UCSD-AML1 (cell line): ENCODE data around the gene OR4N2.
"Not testable (repeated sequence)": the region's sequence is repeated elsewhere in the genome, so short reads cannot be mapped to it uniquely, and the experiment has no call there.

Source experiments
- DNase-seq: peaks from one replicate; lab custom pipeline; 2025; ENCODE audit not compliant: unreplicated experiment; lab: John Stamatoyannopoulos, UW

The OR4N2 gene, protein sequence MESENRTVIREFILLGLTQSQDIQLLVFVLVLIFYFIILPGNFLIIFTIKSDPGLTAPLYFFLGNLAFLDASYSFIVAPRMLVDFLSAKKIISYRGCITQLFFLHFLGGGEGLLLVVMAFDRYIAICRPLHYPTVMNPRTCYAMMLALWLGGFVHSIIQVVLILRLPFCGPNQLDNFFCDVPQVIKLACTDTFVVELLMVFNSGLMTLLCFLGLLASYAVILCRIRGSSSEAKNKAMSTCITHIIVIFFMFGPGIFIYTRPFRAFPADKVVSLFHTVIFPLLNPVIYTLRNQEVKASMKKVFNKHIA

DNA sequence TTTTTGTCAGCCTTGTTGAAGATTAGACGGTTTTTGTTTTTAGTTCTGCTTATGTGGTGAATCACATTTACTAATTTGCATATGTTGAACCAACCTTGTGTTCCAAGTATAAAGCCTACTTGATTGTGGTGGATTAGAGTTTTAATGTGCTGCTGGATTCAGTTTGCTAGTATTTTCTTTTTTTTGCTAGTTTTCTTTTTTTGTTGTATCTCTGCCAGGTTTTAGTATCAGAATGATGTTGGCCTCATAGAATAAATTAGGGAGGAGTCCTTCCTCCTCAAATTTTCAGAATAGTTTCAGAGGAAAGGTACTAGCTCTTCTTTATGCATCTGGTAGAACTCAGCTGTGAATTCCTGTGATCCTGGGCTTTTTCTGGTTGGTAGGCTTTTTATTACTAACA, at the start of gene OR4N2:
Gene OR4N2, plus strand, starts transcription at position 301 of the 400 bp plus-strand sequence. CDS start 23,679 bp downstream, outside the sequence.
- not testable (repeated sequence) for DNase-seq

DNA sequence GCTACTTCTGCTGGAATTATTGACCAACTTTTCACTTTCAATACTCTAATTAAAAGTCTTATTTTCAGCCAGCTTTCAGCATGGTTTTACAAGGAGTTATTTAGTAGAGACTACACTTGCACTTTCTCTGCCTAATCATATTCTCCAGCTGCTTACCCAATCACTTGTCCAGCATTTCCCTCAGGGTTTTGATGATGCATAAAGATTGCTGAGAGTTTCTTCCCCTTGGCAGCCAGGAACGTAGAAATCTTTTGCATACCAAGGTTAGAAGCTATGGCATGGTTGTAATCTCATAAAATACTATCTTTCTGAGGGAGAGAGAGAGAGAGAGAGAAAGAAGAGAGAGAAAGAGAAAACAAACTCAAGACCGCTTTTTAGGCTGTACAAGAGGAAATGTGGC, 49.4 kb upstream of the OR4N2 start:
- DNase-seq: no peak

DNA sequence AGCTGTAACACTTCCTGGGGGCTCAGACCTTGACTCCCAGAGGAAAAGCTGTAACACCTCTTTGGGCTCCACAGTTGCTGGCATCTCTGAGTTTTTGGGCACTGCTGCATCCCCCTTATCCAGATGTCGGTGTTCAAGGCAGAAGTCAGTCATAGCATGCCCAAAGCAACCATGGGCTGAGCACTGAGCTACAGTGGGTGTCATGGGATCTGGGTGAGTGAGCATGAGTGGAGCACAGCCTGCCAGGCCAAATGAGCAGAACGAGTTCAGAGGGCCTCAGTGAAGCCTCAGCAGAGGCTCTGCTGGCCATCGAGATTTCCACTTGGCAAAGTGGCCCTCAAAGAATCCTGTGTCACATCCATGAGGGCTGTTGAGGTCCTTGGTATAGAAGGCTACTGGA, 32.1 kb upstream of the OR4N2 start:
- DNase-seq: not testable (repeated sequence)

DNA sequence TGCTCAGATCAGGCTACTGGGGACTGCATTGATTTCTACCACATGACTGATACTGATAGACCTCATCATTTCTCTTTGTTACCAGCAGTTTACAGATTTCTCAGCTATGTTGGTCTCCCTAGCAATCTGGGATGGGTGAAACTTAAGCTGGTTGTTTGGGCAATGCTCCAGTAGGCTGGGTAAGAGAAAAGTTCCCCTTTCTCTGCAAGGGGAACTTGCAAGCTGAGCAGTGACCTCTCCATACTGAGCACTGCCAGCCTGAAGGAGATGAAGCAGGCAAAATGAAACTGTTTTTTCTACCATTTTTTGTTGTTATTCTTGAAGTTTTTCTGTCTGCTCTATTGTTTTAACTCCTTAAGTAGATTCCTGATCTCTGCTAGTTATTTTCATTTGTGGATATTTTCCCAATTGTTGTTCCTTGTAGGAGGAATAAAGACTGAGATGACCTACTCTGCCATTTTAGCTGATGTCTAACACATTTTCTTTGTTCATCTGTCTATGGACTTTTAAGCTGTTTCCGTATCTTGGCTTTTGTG, 31.6 kb upstream of the OR4N2 start:
- DNase-seq: no peak

DNA sequence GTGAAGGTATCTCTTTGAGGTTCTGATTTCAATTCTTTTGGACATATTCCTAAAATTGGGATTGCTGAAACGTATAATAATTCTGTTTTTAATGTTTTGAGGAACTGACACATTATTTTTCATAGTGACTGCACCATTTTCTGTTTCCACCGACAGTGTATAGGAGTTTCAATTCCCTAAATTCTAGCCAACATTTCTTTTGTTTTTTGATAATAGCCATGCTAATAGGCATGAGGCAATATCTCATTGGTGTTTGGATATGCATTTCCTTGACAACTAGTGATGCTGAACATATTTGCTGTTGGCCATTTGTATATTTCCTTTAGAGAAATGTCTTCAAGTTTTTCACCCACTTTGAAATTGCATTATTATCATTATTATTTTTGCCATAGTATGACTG, 31.1 kb upstream of the OR4N2 start:
- not testable (repeated sequence) for DNase-seq

DNA sequence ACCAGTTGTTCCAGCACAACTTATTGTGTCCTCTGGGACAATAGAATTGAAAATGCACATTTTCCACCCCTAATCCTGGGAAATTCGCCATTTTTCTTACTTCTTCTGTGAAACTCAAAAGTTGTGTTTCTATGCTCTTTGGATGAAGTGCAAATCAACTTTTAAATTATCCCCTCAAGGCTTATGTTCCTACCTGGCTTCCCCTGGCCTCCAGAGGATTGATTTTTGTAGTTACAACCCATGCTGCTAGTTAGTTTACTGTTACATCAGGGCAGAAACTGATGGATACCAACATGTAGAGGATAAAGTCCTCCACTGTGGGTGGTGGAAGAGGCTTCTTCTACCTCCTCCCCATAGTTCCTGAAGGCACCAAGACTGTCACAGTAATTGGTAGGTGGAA, 30.4 kb upstream of the OR4N2 start, which contains the start of gene OR4M1:
Gene OR4M1, plus strand, starts transcription at position 301 of the 400 bp plus-strand sequence. CDS start 6,819 bp downstream, outside the sequence.
- DNase-seq: not testable (repeated sequence)

DNA sequence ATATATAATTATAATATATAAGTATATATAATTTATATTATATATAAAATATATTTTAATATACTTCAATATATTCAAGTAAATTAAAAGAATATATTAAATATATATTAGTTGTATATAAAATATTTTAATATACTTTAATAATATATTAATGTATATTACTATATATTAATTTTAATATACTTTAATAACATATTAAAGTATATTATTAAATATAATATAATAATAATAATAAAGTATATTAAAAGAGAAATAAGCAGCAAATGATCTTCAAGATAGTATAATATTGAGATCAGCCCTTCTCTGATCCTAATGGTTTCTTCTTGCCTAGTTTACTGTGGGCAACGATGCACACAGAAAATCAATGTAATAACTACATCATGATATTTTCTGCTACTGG, 28.0 kb upstream of the OR4N2 start:
- no peak for DNase-seq

DNA sequence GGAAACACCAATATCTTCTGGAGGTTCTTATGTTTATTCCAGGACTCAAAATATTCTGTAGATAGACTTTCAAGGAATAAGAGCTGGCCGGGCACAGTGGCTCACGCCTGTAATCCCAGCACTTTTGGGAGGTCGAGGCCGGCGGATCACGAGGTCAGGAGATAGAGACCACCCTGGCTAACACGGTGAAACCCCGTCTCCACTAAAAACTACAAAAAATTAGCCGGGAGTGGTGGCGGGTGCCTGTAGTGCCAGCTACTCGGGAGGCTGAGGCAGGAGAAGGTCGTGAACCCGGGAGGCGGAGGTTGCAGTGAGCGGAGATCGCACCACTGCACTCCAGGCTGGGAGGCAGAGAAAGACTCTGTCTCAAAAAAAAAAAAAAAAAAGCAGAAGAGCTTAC, 17.7 kb upstream of the OR4N2 start:
- not testable (repeated sequence) for DNase-seq

DNA sequence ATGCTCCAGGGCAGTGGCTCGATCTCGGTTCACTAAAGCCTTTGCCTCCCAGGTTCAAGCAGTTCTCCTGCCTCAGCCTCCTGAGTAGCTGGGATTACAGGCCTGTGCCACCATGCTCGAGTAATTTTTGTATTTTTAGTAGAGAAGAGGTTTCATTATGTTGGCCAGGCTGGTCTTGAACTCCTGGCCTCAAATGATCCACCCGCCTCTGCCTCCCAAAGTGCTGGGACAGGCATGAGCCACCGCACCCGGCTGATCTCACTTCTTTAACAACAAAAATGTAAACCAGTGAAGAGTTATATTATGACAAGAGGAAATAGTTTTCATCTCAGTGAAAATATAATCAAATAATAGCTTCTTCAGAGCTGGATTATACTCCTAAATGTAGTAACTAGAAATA, 16.3 kb upstream of the OR4N2 start:
- not testable (repeated sequence) for DNase-seq

DNA sequence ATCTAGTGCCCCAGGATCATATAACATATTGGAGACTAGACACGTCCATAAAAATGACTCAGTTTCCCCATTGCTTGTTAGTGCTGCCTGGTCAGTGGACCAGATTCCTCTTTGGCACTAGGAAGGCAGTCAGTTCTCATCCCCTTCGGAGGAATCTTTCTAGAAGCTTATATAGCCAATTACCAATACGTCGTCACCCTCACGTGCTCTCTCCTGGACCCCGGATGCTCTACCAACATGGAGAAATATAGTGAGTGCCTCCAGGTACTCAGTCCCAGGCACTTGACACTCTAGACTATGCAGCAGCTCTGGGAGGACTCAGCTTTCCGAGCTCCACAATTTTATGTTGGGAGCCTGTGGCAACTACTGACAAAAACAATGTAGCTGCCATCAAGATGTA, 15.4 kb upstream of the OR4N2 start:
- DNase-seq: not testable (repeated sequence)

DNA sequence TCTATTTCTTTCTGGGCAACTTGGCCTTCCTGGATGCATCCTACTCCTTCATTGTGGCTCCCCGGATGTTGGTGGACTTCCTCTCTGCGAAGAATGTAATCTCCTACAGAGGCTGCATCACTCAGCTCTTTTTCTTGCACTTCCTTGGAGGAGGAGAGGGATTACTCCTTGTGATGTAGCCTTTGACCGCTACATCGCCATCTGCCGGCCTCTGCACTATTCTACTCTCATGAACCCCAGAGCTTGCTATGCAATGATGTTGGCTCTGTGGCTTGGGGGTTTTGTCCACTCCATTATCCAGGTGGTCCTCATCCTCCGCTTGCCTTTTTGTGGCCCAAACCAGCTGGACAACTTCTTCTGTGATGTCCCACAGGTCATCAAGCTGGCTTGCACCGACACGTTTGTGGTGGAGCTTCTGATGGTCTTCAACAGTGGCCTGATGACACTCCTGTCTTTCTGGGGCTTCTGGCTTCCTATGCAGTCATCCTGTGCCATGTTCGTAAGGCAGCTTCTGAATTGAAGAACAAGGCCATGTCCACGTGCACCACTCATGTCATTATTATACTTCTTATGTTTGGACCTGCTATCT, 7.0 kb upstream of the OR4N2 start:
- DNase-seq: peak; percentile 16

DNA sequence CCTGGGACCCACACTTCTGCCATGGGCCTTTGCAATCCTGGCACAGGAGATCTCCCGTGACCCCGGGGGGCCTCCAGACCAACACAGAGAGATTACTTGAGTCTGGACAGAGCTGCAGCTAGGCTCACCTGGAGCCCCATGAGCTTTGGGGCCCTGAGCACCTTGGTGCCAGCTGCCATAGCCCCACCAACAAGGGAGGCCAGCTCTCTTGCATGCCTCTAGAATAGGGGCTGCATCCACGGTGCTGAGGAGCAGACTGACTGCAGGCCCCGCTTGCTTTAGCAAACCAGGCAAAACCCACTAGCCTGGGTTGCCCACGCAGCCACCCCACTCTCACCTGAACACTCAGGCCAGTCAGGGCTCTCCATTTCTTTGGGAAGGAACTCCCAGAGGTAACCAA, 3.7 kb upstream of the OR4N2 start:
- no peak for DNase-seq

DNA sequence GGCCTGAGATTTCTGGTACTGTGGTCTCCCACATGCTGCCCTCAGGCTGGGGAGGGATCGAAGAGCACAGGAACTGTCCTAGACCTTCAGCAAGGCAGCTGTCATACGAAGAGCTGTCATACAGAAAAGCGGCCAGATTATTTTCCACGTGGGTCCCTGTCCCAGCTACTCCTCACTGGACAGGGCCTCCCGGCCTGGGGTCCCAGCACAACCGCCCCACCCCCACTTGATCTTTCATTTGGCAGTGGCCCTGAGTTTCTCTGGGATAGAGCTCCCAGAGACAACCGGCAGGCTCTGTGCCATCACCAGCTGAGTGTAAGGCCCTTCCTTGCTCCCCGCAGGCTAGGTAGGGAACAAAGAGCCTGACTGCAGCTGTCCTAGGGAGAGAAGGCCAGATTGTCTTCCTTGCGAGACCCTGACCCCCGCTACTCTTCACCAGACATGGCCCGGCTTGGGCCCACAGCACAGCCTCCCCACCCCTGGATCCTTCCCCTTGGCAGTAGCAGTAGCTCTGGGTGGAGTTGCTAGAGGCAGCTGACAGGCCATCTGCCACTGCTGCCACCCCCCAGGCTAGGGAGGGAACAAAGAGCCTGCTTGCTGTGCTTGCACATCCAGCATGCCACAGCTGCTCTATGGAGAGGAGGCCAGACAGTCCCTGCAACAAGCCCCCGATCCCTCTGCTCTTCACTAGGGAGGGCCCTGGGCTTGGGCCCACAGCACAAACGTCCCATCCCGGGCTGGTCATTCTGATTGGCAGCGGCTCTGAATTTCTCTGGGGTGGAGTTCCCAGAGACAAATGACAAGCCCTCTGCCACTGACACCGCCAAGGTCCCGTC, 3.1 kb upstream of the OR4N2 start:
- peak; percentile 12 for DNase-seq

DNA sequence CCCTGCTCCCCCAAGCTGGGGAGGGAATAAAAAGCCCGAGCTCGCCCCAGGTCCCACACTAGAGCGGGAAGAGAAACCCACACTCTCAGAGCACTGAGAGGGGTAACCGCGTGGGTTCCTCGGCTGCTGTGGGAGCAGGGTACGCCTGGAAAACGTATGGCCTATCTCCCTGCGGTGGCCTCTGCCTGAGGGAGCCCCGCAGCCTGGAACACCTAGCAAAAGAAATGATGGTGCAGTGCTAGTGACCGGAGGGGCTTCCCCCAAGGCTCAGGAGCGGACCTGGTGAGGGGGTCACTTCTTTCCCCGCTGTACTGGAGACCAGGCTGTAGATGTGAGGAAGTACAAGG, 2.5 kb upstream of the OR4N2 start:
- DNase-seq: peak; percentile 12

DNA sequence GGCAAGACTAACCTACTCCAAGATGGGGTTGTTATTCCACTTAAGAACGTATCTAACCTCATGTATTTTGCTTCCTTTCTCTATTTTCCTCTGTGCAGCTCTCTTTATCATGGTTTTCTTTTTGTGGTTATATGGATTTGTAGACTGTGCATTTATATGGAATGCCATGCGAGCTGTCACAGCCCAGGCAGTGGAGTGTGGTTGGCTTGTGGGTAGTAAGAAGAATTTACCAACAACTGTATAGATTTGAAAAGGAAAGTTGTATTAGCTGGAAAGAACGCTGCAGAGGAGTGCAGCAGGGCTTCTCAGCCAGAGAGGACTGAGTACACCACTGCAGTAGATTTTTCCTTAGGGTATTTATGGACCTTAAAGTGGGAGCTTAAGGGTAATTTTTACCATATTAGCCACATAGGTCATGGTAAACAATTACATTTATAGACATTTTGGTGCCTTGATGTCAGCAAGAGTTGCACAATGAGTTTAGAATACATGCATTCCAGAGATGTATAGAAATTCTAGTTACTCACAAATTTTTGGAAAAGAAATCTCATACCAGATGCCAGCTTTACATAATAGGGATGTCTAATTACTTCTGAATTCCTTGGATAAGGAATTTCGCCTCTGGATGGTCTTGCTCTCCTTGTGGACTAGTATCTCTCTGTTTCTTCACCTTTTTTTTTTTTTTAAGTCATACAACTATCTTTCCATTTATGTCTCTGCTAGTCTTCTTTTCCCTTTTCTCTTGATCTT, 9.8 kb downstream of the OR4N2 start:
- DNase-seq: not testable (repeated sequence)

DNA sequence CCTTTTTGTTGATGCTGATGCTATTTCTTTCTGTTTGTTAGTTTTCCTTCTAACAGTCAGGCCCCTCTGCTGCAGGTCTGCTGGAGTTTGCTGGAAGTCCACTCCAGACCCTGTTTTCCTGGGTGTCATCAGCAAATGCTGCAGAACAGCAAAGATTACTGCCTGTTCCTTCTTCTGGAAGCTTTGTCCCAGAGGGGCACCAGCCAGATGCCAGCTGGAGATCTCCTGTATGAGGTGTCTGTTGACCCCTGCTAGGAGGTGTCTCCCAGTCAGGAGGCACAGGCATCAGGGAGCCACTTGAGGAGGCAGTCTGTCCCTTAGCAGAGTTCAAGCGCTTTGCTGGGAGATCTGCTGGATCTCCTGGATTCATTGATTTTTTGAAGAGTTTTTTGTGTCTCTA, 16.3 kb downstream of the OR4N2 start:
- DNase-seq: not testable (repeated sequence)

DNA sequence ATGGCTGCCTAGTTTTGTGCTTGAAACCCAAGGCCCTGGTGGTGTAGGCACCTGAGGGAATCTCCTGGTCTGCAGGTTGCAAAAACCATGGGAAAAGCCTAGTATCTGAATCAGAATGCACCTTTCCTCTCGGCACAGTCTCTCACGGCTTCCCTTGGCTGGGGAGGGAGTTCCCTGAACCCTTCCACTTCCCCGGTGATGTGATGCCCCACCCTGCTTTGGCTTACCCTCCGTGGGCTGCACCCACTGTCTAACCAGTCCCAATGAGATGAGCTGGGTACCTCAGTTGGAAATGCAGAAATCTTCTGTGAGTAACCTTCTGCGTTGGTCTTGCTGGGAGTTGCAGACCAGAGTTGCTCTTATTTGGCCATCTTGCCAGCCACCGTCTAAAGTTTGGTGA, 17.4 kb downstream of the OR4N2 start:
- not testable (repeated sequence) for DNase-seq

DNA sequence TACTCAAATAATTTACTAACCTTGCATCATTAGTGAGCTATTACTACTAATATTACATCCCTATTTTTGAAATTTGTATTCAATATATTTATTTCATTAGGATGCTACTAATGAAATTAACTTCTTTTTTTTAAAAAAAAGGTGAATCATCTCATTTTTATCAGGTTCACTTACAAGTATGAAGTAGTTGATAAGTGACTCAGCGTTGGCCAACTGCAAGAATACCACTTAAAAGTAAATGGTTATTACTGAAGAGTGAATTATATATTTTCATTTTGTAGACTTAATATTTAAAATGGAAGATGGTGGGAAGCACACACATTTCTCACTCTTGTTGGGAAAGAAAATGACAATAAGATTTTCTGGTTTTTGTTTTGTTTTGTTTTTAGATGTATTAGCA, 19.6 kb downstream of the OR4N2 start:
- no peak for DNase-seq

DNA sequence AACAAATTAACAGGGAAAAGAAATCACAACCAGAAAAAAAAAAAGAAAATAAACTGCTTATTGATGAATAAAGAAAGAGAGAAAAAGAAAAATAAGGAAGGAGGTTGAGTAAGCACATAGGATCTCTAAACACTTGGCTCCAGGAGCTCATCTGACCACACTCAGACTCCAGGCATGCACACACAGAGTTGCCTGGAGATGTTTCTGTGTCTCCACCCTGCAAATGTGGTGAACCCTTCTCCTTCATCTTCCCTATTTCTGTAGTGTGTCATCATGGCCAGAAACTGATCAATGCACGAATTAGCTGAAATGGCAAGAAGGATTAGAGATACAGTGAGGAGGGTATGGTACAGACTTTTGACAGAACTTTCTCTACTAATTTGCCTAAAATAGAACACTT, 20.2 kb downstream of the OR4N2 start:
- no peak for DNase-seq

DNA sequence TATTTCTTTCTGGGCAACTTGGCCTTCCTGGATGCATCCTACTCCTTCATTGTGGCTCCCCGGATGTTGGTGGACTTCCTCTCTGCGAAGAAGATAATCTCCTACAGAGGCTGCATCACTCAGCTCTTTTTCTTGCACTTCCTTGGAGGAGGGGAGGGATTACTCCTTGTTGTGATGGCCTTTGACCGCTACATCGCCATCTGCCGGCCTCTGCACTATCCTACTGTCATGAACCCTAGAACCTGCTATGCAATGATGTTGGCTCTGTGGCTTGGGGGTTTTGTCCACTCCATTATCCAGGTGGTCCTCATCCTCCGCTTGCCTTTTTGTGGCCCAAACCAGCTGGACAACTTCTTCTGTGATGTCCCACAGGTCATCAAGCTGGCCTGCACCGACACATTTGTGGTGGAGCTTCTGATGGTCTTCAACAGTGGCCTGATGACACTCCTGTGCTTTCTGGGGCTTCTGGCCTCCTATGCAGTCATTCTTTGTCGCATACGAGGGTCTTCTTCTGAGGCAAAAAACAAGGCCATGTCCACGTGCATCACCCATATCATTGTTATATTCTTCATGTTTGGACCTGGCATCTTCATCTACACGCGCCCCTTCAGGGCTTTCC, 24.2 kb downstream of the OR4N2 start:
- not testable (repeated sequence) for DNase-seq
